ENCODE data around the gene DNAJC25.

Gene DNAJC25

GRCh38 chr9:111628411-111628810 is 2.7 kb upstream of the DNAJC25 start:
- DNase-seq: no peak

DNA sequence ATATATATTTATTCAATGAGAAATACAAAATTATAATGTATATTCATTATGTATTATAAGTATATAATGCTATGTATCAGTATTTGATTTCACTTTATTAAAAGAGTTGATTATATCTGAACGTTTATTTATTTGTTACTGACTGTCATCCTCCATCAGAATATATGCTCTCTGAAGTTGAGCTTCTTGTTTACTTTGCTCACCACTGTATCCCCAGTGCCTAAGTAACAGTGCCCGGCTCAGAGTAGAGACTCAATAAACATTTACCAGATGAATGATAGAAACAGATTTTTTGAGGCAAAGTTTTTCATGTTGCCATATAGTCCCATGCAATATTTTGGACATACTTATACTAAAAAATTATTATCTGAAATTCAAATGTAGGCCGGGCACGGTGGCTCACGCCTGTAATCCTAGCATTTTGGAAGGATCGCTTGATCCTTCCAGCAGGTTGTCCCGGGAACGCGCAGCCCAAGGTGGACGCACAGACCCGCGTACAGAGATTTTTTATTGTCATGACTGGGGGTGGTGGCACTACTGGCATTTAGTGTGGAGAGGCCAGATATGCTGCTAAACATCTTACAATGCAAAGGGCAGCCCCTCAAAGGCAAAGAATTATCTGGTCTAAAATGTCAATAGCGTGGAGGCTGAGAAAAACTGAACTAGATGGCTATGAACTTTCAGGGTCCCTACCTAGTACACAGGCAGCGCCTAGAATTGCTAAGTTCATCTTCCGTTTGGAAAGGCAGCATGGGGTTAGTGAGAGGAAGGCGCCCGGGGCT is 761 bp upstream of the DNAJC25 start:
- DNase-seq: no peak

DNA sequence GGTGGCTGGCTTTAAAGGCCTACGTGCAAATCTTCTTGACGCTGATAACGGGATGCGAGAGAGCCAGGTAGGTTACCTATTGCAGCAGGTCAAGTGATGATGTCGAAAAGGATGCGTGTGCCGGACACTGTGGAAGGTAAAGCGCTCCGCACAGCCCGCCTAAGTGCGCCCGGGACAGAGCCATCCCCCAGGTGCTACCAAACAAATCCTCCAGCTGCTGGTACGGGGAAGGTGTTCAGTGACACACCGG is 245 bp upstream of the DNAJC25 start:
- DNase-seq: no peak

DNA sequence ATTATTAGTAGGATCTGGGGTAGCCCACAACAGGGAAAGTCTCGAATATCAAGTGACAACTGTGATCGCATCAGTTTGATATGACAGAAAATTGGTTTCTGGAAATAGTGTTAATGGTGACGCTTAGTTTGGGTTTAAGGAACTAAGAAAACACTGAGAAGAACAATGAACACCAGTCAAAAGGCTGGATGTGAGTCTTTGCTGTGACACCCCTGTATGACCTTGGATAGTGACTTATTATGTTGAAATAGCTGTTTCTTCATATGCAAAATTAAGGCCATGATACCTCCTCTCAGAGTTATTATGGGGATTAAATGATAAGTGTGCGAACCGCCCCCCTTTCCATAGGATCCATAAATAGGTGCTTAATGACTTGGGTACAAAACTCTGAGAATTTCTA is 926 bp downstream of the DNAJC25 start:
- no peak for DNase-seq

DNA sequence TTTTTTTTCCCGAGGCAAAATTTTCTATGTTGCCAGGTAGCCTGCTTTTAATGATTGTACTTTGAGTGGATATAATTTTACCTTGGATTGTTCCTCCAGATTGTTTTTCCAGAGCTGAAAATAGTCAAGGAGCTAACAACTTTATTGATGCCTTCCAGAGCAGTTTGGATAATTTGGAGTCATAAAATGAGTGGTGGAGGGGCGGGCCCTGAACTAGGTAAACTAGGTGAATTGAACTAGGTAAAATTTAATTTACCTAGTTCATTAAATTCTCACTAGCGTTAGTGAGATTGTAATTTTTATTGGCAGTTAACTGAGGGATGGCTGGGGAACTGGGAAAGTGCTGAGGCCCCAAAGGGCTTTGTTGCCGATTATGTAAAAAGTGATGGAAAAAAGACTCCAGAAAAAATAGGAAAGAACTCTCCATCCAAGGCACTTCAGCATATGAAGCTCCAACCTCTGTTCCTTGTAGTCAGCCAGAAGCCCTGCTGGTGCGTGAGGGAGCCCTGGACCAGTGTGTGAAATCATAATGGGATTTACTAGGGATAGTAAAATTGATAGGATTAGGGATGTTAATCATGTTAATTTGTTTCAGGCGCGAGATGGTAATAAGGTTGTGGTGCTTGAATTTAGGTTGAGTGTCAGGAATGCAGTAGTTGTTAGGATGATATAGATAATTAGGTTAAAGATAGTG is 1.7 kb downstream of the DNAJC25 start:
- no peak for DNase-seq

GRCh38 chr9:111633389-111633736 is 2.2 kb downstream of the DNAJC25 start:
- no peak for DNase-seq

- DNase-seq: no peak
These were observed 3.7 kb downstream of the DNAJC25 start for GRCh38 chr9:111634860-111635259.

GRCh38 chr9:111637421-111637950 is 6.4 kb downstream of the DNAJC25 start:
- no peak for DNase-seq

- DNase-seq: no peak
These were observed 13.2 kb downstream of the DNAJC25 start for GRCh38 chr9:111644195-111644772.

GRCh38 chr9:111645806-111646205 is 14.7 kb downstream of the DNAJC25 start:
- DNase-seq: no peak

GRCh38 chr9:111646417-111646816 is 15.3 kb downstream of the DNAJC25 start:
- DNase-seq: no peak

- DNase-seq: no peak
These were observed 16.9 kb downstream of the DNAJC25 start for GRCh38 chr9:111648066-111648465.

DNA sequence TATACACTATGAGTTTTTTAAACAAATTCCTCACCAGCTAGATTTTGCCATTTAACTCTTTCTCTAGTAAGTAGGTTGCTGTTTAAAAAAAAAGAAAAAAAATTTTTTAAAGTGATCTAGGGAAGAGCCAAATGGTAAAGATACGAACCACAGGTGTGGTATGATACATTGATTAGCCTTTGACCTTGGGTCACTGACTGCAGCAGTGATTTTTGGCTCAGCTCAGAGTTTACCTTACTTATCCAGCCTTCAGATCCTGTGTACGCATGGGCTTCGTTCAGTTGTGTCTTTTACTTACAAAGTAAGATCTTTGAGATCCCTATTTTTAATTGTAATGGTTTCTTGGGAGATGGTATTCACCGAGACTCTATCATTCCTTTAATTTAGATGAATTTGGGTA is 17.9 kb downstream of the DNAJC25 start:
- DNase-seq: no peak

DNA sequence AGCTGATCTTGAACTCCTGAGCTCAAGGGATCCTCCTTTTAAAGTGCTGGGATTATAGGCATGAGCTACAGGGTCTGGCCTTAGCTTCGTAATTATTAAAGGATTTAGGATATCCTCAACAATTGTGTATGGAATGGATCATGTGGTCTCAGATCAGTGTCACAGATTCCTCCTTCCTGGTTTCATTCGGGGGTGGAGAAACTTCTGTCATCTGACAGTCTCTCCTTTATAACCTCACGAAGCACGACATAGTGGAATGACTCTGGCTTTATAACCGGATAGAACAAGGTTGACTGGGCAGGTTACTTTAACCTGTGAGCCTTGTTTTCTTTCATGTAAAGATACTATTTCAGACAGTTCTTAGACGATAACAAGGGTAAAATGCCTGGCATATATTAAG is 25.9 kb downstream of the DNAJC25 start:
- no peak for DNase-seq

DNA sequence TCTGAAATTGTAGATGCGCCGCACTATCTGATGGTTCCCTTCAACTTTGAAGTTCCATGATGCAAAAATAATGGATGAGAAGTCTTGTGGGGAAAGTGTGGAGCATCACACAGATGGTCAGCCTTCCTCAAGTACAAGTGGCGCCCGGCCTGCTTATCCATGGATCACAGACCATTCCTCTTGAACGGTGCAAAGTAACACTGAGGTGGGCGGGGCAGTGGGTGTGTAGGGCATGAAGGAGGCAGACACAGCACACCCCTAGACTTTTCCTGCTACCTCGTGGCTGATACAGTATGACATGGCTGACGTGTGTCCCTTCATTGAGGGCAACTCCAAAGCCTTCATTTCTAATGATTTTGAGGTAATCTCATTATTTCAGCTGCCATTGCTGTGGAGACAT is 27.8 kb downstream of the DNAJC25 start:
- no peak for DNase-seq

DNA sequence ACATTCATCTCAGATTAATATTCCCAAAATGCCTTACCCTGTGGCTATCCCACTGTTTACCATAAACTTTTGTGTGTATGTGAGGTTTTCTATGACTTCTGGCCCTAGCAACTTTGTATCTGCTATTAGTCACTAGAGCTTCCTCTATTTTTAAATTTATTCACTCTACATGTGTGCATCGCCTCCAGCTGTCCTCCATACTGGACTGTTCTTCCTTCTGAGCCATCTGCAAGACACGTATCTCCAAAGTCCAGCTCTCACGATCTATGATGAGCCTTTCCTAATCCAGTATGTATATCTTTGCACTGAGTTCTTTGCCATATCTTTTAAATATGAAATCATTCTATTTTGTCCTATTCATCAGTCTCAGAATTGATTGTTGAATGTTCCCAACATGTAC is 28.6 kb downstream of the DNAJC25 start:
- DNase-seq: no peak

DNA sequence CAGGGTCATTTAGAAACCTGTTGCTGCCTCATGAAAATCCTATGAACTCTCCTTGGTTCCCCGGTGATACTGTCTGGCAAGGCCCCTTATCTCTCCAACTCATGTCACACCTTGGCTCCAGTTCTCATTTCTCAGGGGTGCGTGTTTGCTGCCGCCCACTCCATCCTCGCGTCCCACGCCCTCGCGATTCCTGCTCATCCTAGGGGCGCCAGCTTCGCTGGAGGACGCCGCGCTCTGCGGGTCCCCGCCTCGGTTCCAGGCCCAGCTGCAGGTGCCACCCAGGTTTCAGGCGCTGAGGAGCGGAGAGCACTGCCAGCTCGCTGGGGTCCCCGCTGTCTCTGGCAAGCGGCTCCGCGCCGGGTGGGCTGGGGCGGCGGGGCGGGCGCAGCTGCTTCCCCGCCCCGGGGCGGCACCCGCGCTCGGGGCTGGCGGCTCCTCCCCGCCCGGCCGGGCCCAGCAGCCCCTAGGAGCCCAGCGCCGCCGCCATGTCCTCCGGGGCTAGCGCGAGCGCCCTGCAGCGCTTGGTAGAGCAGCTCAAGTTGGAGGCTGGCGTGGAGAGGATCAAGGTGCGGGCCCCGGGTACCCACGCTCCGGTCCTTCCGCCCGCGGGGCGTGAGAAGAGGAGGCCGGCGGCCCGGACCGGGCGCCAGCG is 30.1 kb downstream of the DNAJC25 start, which contains the start of gene GNG10:
Gene GNG10, plus strand, starts transcription at position 456 of the 652 bp plus-strand sequence. Its CDS starts 30 bp downstream, at position 486.
- peak; percentile 65 for DNase-seq

DNA sequence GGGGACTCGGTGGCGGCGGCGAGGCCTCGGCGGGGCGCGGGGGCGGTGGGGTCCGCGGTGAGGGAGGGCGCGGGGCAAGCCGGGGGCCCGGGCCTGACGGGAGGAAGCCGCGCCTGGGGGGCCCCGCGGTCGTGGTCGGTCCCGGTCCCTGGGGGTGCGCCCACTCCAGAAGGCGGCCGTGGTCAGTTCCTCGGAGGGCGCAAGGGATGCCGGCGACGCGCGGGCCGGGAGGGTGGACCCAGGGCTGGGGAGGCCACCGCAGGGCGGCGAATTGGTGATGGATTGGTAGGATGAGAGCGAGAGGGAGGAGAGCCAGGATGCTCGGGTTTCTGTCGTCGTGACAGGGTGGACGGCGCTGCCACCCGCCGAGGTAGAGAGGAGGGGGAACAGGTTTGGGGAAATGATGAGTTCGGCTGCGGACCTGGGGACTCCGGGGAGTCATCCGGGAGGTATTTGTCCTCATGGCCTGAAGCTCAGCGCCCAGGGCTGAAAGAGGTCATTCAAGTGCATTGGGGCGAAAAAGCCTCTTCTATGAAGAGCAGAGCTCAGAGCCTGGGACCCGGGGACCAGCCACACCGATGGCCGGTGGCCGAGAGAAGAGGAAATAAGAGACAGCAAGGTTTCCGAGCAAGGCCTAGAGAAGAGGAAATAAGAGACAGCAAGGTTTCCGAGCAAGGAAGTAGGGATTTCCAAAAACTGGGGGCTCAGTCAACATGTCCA is 30.8 kb downstream of the DNAJC25 start:
- DNase-seq: peak; percentile 40

- DNase-seq: no peak
These were observed 31.6 kb downstream of the DNAJC25 start for GRCh38 chr9:111662576-111663300.

DNA sequence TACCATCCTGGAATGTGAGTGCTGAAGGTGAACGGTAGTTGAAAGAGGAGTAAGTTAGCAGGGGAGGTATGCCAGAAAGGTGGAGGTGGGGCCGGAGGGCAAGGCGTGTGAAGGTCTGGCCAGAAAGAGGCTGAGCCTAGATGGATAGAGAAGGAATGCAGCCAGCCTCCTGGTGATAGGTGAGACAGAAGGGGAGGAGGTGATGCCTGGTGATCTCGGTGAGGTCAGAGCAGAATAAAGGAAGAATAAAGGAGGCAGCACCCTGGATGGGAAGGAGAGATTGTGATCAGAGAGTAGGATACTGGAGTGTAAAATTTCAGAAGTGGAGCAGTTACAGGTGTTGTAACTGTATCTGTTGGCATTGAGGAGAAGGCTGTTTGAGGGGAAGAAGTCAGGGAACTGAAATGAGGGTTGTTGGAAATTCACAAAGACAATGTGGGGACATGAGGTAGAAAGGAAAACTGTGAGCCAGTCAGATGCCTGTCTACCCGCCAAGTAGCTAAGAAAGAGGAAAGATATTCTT is 32.2 kb downstream of the DNAJC25 start:
- no peak for DNase-seq

DNA sequence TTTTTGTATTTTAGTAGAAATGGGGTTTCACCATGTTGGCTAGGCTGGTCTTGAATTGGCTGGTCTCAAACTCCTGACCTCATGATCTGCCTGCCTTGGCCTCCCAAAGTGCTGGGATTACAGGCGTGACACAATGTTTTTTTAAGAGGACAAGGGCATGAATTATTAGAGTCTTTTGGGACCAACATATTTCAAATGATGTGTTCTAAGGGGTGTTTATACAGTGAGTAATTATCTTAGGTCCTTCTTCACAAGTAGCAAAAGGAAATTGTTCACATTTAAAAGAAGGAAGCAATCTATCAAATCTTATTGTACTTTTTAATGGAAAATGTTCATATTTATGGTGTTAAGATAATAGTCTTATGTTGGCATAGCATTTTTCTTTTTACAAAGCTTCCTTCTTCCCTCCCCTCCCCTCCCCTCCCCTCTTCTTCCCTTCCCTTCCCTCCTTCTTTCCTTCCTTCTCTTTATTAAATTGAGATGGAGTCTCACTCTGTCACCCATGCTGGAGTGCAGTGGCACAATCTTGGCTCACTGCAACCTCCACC is 37.0 kb downstream of the DNAJC25 start:
- DNase-seq: peak; percentile 15
